GDM1 (cell line): ENCODE results near the gene RHOA.

Experiments used
- DNase-seq: peaks from one replicate; lab custom pipeline; 2025; lab: John Stamatoyannopoulos, UW

RHOA gene

GRCh38 chr3:49324768-49325167 lies 87.0 kb downstream of the RHOA start:
- DNase-seq: no peak

GRCh38 chr3:49316696-49317457 lies 94.9 kb downstream of the RHOA start:
- DNase-seq: no peak

- DNase-seq: no peak
These were observed 97.7 kb downstream of the RHOA start for GRCh38 chr3:49313896-49314688.

GRCh38 chr3:49311283-49311682 lies 100.5 kb downstream of the RHOA start:
- DNase-seq: no peak

- no peak for DNase-seq
These were observed 101.1 kb downstream of the RHOA start for GRCh38 chr3:49310677-49311076.
